Hepatocyte (in vitro differentiated cells): Measurements from ENCODE around the gene NEB. TPM values are rescaled to one million over a fixed set of nuclear protein-coding genes. Genes with fewer than 3 reads are reported as not detected.

Source experiments
- DNase-seq: peaks from one replicate; pipeline ENCODE4 v3.0.0-alpha.2; 2016; ENCODE audit warnings: low spot score
- H2AFZ ChIP-seq: fragments of 200-600 bp; sonication (generic); 2 replicates; pipeline ENCODE4 v1.6.0; 2016; ENCODE audit warnings: antibody characterized with exemption, mild to moderate bottlenecking
- H3K27ac ChIP-seq: fragments of 200-600 bp; sonication (generic); 2 replicates; pipeline ENCODE4 v1.5.1; 2016; ENCODE audit warnings: mild to moderate bottlenecking
- H3K27me3 ChIP-seq: fragments of 200-600 bp; sonication (generic); 2 replicates; pipeline ENCODE4 v1.6.1; 2016
- H3K36me3 ChIP-seq: fragments of 200-600 bp; sonication (generic); replicated peaks from 2 replicates; pipeline ENCODE4 v1.5.1; 2016; ENCODE audit warnings: low read depth; ENCODE audit not compliant: insufficient read depth
- H3K4me1 ChIP-seq: fragments of 200-600 bp; sonication (generic); 2 replicates; pipeline ENCODE4 v1.5.1; 2016; ENCODE audit warnings: mild to moderate bottlenecking, moderate library complexity; ENCODE audit not compliant: insufficient read depth
- H3K4me2 ChIP-seq: fragments of 200-600 bp; sonication (generic); 2 replicates; pipeline ENCODE4 v1.6.0; 2016
- H3K4me3 ChIP-seq: fragments of 200-600 bp; sonication (generic); 2 replicates; pipeline ENCODE4 v1.5.1; 2016; ENCODE audit warnings: mild to moderate bottlenecking
- H3K79me2 ChIP-seq: fragments of 200-600 bp; sonication (generic); 2 replicates; pipeline ENCODE4 v1.6.0; 2017; ENCODE audit warnings: mild to moderate bottlenecking
- H3K9me2 ChIP-seq: fragments of 200-600 bp; sonication (generic); replicated peaks from 2 replicates; pipeline ENCODE4 v1.6.0; 2017; ENCODE audit warnings: mild to moderate bottlenecking; ENCODE audit not compliant: insufficient read depth
- H3K9me3 ChIP-seq: fragments of 200-600 bp; sonication (generic); 2 replicates; pipeline ENCODE4 v1.5.1; 2016; ENCODE audit warnings: low read depth, mild to moderate bottlenecking
- H4K20me1 ChIP-seq: fragments of 200-600 bp; sonication (generic); 2 replicates; pipeline ENCODE4 v1.6.0; 2016; ENCODE audit warnings: mild to moderate bottlenecking; ENCODE audit not compliant: insufficient read depth, poor library complexity, severe bottlenecking
- EZH2 ChIP-seq: fragments of 200-600 bp; sonication (generic); IDR thresholded peaks from 2 replicates; pipeline ENCODE4 v1.6.1; 2016; ENCODE audit warnings: antibody characterized with exemption, mild to moderate bottlenecking, borderline replicate concordance
- EZH2phosphoT487 ChIP-seq: fragments of 200-600 bp; sonication (generic); IDR thresholded peaks from one replicate; pipeline ENCODE4 v1.6.1; 2018; ENCODE audit warnings: antibody characterized with exemption, mild to moderate bottlenecking, low read depth, moderate library complexity; ENCODE audit not compliant: unreplicated experiment, severe bottlenecking
- WGBS: methylation state at CpG from one replicate; pipeline ENCODE4 v1.1.6; 2016; ENCODE audit warnings: low lambda C conversion rate; ENCODE audit errors: missing lambda C conversion rate; 5-methylcytosine and 5-hydroxymethylcytosine counted together
- polyA plus RNA-seq: library from polyadenylated mRNA; unstranded; fragments of >200 nt; fragmentation: Nextera tagmentation; extraction: Ambion mirVana; gene quantifications from 2 replicates; pipeline ENCODE4 v1.2.1, GENCODE V29; 2016
- total RNA-seq: library from RNA; depleted of rRNA; stranded (reverse); fragments of >200 nt; gene quantifications from 2 replicates; pipeline ENCODE4 v1.2.3, GENCODE V29; 2014
- TF ChIP-seq, protein P1 (sequence below): fragments of 200-600 bp; sonication (generic); IDR thresholded peaks from 2 replicates; pipeline ENCODE4 v1.5.1; 2016; ENCODE audit warnings: antibody characterized with exemption, mild to moderate bottlenecking; ENCODE audit not compliant: poor library complexity

Gene NEB
- total and polyA plus RNA-seq, 2 experiments from 2014 or later: 0.75 to 2.2 TPM

DNA sequence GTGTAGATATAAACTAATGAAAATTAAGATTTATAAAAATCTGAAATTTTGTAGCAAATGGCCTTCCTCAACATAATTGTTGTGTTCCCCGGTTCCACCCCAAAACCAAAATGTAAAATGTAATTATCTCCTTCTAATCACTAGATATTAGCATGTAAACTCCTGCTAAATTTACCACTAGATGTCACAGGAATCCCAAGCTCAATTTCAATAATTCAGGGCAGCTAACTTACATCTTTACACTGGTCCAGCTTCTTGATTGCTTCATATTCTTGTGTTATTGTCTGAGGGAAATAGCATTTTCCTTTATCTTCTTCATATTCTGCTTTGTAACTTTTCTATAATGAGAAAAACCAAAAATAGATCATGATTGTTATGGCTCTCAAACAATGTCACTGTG lies 42.6 kb downstream of the NEB start:
- no peak for TF ChIP-seq EZH2
- no peak for TF ChIP-seq EZH2phosphoT487
- TF ChIP-seq, protein P1, sequence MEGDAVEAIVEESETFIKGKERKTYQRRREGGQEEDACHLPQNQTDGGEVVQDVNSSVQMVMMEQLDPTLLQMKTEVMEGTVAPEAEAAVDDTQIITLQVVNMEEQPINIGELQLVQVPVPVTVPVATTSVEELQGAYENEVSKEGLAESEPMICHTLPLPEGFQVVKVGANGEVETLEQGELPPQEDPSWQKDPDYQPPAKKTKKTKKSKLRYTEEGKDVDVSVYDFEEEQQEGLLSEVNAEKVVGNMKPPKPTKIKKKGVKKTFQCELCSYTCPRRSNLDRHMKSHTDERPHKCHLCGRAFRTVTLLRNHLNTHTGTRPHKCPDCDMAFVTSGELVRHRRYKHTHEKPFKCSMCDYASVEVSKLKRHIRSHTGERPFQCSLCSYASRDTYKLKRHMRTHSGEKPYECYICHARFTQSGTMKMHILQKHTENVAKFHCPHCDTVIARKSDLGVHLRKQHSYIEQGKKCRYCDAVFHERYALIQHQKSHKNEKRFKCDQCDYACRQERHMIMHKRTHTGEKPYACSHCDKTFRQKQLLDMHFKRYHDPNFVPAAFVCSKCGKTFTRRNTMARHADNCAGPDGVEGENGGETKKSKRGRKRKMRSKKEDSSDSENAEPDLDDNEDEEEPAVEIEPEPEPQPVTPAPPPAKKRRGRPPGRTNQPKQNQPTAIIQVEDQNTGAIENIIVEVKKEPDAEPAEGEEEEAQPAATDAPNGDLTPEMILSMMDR: no peak
- Histone ChIP-seq H2AFZ (no peak overlapping the region), H3K9me2 (no peaks in the 10 kb centered on the region), H3K9me3 (no peaks in the 10 kb centered on the region), H4K20me1 (no peaks in the 10 kb centered on the region), H3K79me2 (no peaks in the 10 kb centered on the region), H3K27ac (no peak overlapping the region), H3K4me2 (no peak overlapping the region), H3K4me1 (no peaks in the 10 kb centered on the region), H3K27me3 (no peaks in the 10 kb centered on the region), H3K4me3 (no peak overlapping the region), H3K36me3 (no peaks in the 10 kb centered on the region)
- WGBS: 91% methylated on average over 1 of the region's 1 CpG
- no peak for DNase-seq

GRCh38 chr2:151688719-151689118 lies 45.6 kb downstream of the NEB start:
- Histone ChIP-seq H3K79me2 (no peaks in the 10 kb centered on the region), H3K27me3 (no peaks in the 10 kb centered on the region), H4K20me1 (no peaks in the 10 kb centered on the region), H3K36me3 (no peaks in the 10 kb centered on the region), H3K9me3 (no peaks in the 10 kb centered on the region), H3K27ac (no peak overlapping the region), H3K4me1 (no peaks in the 10 kb centered on the region), H3K9me2 (no peaks in the 10 kb centered on the region), H3K4me3 (no peak overlapping the region), H2AFZ (no peak overlapping the region), H3K4me2 (no peak overlapping the region)
- 98% methylated on average over 2 of the region's 2 CpGs for WGBS
- no peak for DNase-seq
- TF ChIP-seq, protein P1: no peak
- TF ChIP-seq EZH2phosphoT487 (no peak), EZH2 (no peak)

GRCh38 chr2:151682459-151683003 lies 51.7 kb downstream of the NEB start:
- Histone ChIP-seq H4K20me1 (no peaks in the 10 kb centered on the region), H3K36me3 (no peaks in the 10 kb centered on the region), H3K4me2 (no peak overlapping the region), H3K79me2 (no peaks in the 10 kb centered on the region), H3K9me3 (no peaks in the 10 kb centered on the region), H3K27me3 (no peaks in the 10 kb centered on the region), H3K27ac (no peak overlapping the region), H3K9me2 (no peaks in the 10 kb centered on the region), H2AFZ (no peak overlapping the region), H3K4me3 (no peak overlapping the region), H3K4me1 (no peaks in the 10 kb centered on the region)
- 58% methylated on average over 4 of the region's 4 CpGs for WGBS
- DNase-seq: no peak
- TF ChIP-seq EZH2phosphoT487 (no peak), EZH2 (no peak)
- TF ChIP-seq, protein P1: no peak
